ENCODE results near the gene ZFPM1. TPM values are rescaled to one million over a fixed set of nuclear protein-coding genes. Genes with fewer than 3 reads are reported as not detected.
"Not testable (repeated sequence)": the region's sequence is repeated elsewhere in the genome, so short reads cannot be mapped to it uniquely, and the experiment has no call there.

Gene ZFPM1
- total RNA-seq, 1 experiment from 2014 or later = 0.75 TPM

- no peak overlapping the region for H3K4me2 ChIP-seq (ENCODE audit: low read depth, low read length, poor library complexity, severe bottlenecking)
- no peaks in the 10 kb centered on the region for H3K9me3 ChIP-seq (ENCODE audit: low read length)
- no peaks in the 10 kb centered on the region for H3K79me2 ChIP-seq (ENCODE audit: low read length)
Measured at GRCh38 chr16:88408561-88409142, 44.4 kb upstream of the ZFPM1 start.

GRCh38 chr16:88409296-88410065 is 43.6 kb upstream of the ZFPM1 start:
- Histone ChIP-seq H3K4me1 (ENCODE audit: low read length) (no peaks in the 10 kb centered on the region), H3K9me3 (ENCODE audit: low read length) (no peaks in the 10 kb centered on the region), H3K27ac (ENCODE audit: low read length) (no peak overlapping the region), H3K4me2 (ENCODE audit: low read depth, low read length, poor library complexity, severe bottlenecking) (no peak overlapping the region), H3K79me2 (ENCODE audit: low read length) (no peaks in the 10 kb centered on the region), H3K4me3 (ENCODE audit: low read length) (no peak overlapping the region), H3K27me3 (ENCODE audit: low read length) (no peaks in the 10 kb centered on the region), H3K36me3 (ENCODE audit: insufficient read depth, low read length) (no peaks in the 10 kb centered on the region), H4K20me1 (ENCODE audit: insufficient read depth, low read depth, low read length) (no peaks in the 10 kb centered on the region), H3K9me2 (replicated peaks; ENCODE audit: insufficient read depth, low read length) (no peaks in the 10 kb centered on the region), H3K9ac (ENCODE audit: low read length) (no peak overlapping the region), H2AFZ (ENCODE audit: low read length) (no peak overlapping the region)
- DNase-seq = no peak

More at GRCh38 chr16:88408561-88409142, 44.4 kb upstream of the ZFPM1 start:
- H3K27me3 ChIP-seq (ENCODE audit: low read length) = no peaks in the 10 kb centered on the region
- no peak for DNase-seq
- H3K4me1 ChIP-seq (ENCODE audit: low read length) = no peaks in the 10 kb centered on the region
- no peak overlapping the region for H3K9ac ChIP-seq (ENCODE audit: low read length)
- H3K9me2 ChIP-seq (replicated peaks; ENCODE audit: insufficient read depth, low read length) = no peaks in the 10 kb centered on the region
- H3K36me3 ChIP-seq (ENCODE audit: insufficient read depth, low read length) = no peaks in the 10 kb centered on the region
- no peaks in the 10 kb centered on the region for H4K20me1 ChIP-seq (ENCODE audit: insufficient read depth, low read depth, low read length)
- no peak overlapping the region for H2AFZ ChIP-seq (ENCODE audit: low read length)
- H3K4me3 ChIP-seq (ENCODE audit: low read length) = no peak overlapping the region
- no peak overlapping the region for H3K27ac ChIP-seq (ENCODE audit: low read length)

- H3K9ac ChIP-seq (ENCODE audit: low read length); H3K36me3 ChIP-seq (ENCODE audit: insufficient read depth, low read length); H3K27me3 ChIP-seq (ENCODE audit: low read length); DNase-seq; H3K4me1 ChIP-seq (ENCODE audit: low read length); H3K4me2 ChIP-seq (ENCODE audit: low read depth, low read length, poor library complexity, severe bottlenecking); H3K4me3 ChIP-seq (ENCODE audit: low read length); H3K79me2 ChIP-seq (ENCODE audit: low read length); H3K9me2 ChIP-seq (replicated peaks; ENCODE audit: insufficient read depth, low read length); H3K9me3 ChIP-seq (ENCODE audit: low read length); H2AFZ ChIP-seq (ENCODE audit: low read length); H4K20me1 ChIP-seq (ENCODE audit: insufficient read depth, low read depth, low read length); H3K27ac ChIP-seq (ENCODE audit: low read length): not testable (repeated sequence)
Measured at GRCh38 chr16:88410297-88410968, 42.6 kb upstream of the ZFPM1 start.

- H2AFZ ChIP-seq (ENCODE audit: low read length) = no peak overlapping the region
- no peaks in the 10 kb centered on the region for H3K4me1 ChIP-seq (ENCODE audit: low read length)
- no peaks in the 10 kb centered on the region for H4K20me1 ChIP-seq (ENCODE audit: insufficient read depth, low read depth, low read length)
- H3K27me3 ChIP-seq (ENCODE audit: low read length) = no peaks in the 10 kb centered on the region
- H3K4me2 ChIP-seq (ENCODE audit: low read depth, low read length, poor library complexity, severe bottlenecking) = no peak overlapping the region
- H3K9ac ChIP-seq (ENCODE audit: low read length) = no peak overlapping the region
- H3K9me2 ChIP-seq (replicated peaks; ENCODE audit: insufficient read depth, low read length) = no peaks in the 10 kb centered on the region
- H3K4me3 ChIP-seq (ENCODE audit: low read length) = no peak overlapping the region
- H3K79me2 ChIP-seq (ENCODE audit: low read length) = no peaks in the 10 kb centered on the region
- no peak overlapping the region for H3K27ac ChIP-seq (ENCODE audit: low read length)
- no peaks in the 10 kb centered on the region for H3K36me3 ChIP-seq (ENCODE audit: insufficient read depth, low read length)
- no peak for DNase-seq
- H3K9me3 ChIP-seq (ENCODE audit: low read length) = no peaks in the 10 kb centered on the region
Measured at GRCh38 chr16:88411951-88412576, 41.0 kb upstream of the ZFPM1 start.

- H3K9me3 ChIP-seq (ENCODE audit: low read length) = no peaks in the 10 kb centered on the region
- H3K27me3 ChIP-seq (ENCODE audit: low read length) = no peaks in the 10 kb centered on the region
- no peaks in the 10 kb centered on the region for H3K79me2 ChIP-seq (ENCODE audit: low read length)
- no peak overlapping the region for H3K27ac ChIP-seq (ENCODE audit: low read length)
- H3K4me1 ChIP-seq (ENCODE audit: low read length) = no peaks in the 10 kb centered on the region
- H3K4me3 ChIP-seq (ENCODE audit: low read length) = no peak overlapping the region
- no peak overlapping the region for H3K9ac ChIP-seq (ENCODE audit: low read length)
- no peaks in the 10 kb centered on the region for H3K36me3 ChIP-seq (ENCODE audit: insufficient read depth, low read length)
- H3K4me2 ChIP-seq (ENCODE audit: low read depth, low read length, poor library complexity, severe bottlenecking) = no peak overlapping the region
- DNase-seq = no peak
- H4K20me1 ChIP-seq (ENCODE audit: insufficient read depth, low read depth, low read length) = no peaks in the 10 kb centered on the region
- no peaks in the 10 kb centered on the region for H3K9me2 ChIP-seq (replicated peaks; ENCODE audit: insufficient read depth, low read length)
- no peak overlapping the region for H2AFZ ChIP-seq (ENCODE audit: low read length)
Measured at GRCh38 chr16:88412766-88413165, 40.3 kb upstream of the ZFPM1 start.

GRCh38 chr16:88413231-88413630 is 39.8 kb upstream of the ZFPM1 start:
- Histone ChIP-seq H3K9me3 (ENCODE audit: low read length) (no peaks in the 10 kb centered on the region), H3K4me1 (ENCODE audit: low read length) (no peaks in the 10 kb centered on the region), H3K4me2 (ENCODE audit: low read depth, low read length, poor library complexity, severe bottlenecking) (no peak overlapping the region), H3K36me3 (ENCODE audit: insufficient read depth, low read length) (no peaks in the 10 kb centered on the region), H3K9me2 (replicated peaks; ENCODE audit: insufficient read depth, low read length) (no peaks in the 10 kb centered on the region), H3K4me3 (ENCODE audit: low read length) (no peak overlapping the region), H3K9ac (ENCODE audit: low read length) (no peak overlapping the region), H2AFZ (ENCODE audit: low read length) (no peak overlapping the region), H3K27ac (ENCODE audit: low read length) (no peak overlapping the region), H3K79me2 (ENCODE audit: low read length) (no peaks in the 10 kb centered on the region), H4K20me1 (ENCODE audit: insufficient read depth, low read depth, low read length) (no peaks in the 10 kb centered on the region), H3K27me3 (ENCODE audit: low read length) (no peaks in the 10 kb centered on the region)
- DNase-seq = no peak

- Histone ChIP-seq H3K9me3 (ENCODE audit: low read length) (no peaks in the 10 kb centered on the region), H3K79me2 (ENCODE audit: low read length) (no peaks in the 10 kb centered on the region), H3K4me3 (ENCODE audit: low read length) (no peak overlapping the region), H3K4me2 (ENCODE audit: low read depth, low read length, poor library complexity, severe bottlenecking) (no peak overlapping the region), H3K27me3 (ENCODE audit: low read length) (no peaks in the 10 kb centered on the region), H3K4me1 (ENCODE audit: low read length) (no peaks in the 10 kb centered on the region), H3K27ac (ENCODE audit: low read length) (no peak overlapping the region), H4K20me1 (ENCODE audit: insufficient read depth, low read depth, low read length) (no peaks in the 10 kb centered on the region), H3K9ac (ENCODE audit: low read length) (no peak overlapping the region), H2AFZ (ENCODE audit: low read length) (no peak overlapping the region), H3K9me2 (replicated peaks; ENCODE audit: insufficient read depth, low read length) (no peaks in the 10 kb centered on the region), H3K36me3 (ENCODE audit: insufficient read depth, low read length) (no peaks in the 10 kb centered on the region)
- DNase-seq = no peak
Measured at GRCh38 chr16:88413631-88414030, 39.4 kb upstream of the ZFPM1 start.

Data from Karpas-422 (cell line).